ENCODE measurements around the gene PTPN11. TPM values are rescaled to one million over a fixed set of nuclear protein-coding genes. Genes with fewer than 3 reads are reported as not detected.

PTPN11 gene
- total and polyA plus RNA-seq, 2 of the 13 experiments (the other 11 are each of a cell fraction or from before 2014, with no cell fraction given), result 30.0 to 63.5 TPM

DNA sequence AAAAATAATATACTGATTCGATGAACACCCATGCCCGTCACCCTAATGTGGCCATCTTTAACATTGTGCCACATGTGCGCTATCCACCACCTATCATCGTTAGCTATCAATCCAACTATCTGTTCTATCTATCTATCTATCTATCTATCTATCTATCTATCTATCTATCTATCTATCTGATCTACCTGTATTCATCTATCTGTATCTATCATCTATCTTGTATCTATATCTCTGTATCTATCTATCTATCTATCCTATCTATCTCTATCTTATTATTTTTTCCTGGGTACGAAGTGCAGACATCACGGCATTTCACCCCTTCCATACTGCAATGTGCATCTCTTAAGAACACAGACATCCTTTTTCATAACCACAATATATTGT is 106.7 kb downstream of the PTPN11 start:
- Histone ChIP-seq H3K27ac (ENCODE audit: extremely low read length, insufficient read depth, low read length) (no peak overlapping the region), H4K20me1 (ENCODE audit: insufficient read depth, low read length) (no peaks in the 10 kb centered on the region), H3K4me3 (replicated peaks in 1 of 3; ENCODE audit: insufficient read depth in 1 of 3, low read depth in 2 of 3, low read length in 3 of 3) (no peak overlapping the region), H3K9ac (ENCODE audit: insufficient read depth, low read depth, low read length) (no peak overlapping the region), H3K4me2 (ENCODE audit: low read depth, low read length) (no peak overlapping the region), H3K36me3 (replicated peaks in 1 of 2; ENCODE audit: control insufficient read depth in 1 of 2, insufficient read depth in 2 of 2, low read length in 2 of 2) (no peaks in the 10 kb centered on the region), H2AFZ (ENCODE audit: low read length) (no peak overlapping the region), H3K4me1 (ENCODE audit: insufficient read depth, low read length) (no peaks in the 10 kb centered on the region), H3K9me3 (ENCODE audit: low read length) (no peaks in the 10 kb centered on the region), H3K79me2 (ENCODE audit: insufficient read depth, low read length) (no peaks in the 10 kb centered on the region), H3K27me3 (ENCODE audit: control insufficient read depth in 1 of 2, insufficient read depth in 2 of 2, low read length in 2 of 2) (peaks cover 2 to 5% of the 10 kb centered on the region in 2 experiments; a peak in 2 of 5 replicates)
- intact Hi-C loops (cut with micrococcal nuclease; ENCODE audit: unreplicated experiment), result no loop called here
- ChIA-PET CTCF (ENCODE audit: low intra/inter-chr PET ratio, low total read pairs) (no interaction called here), POLR2A (no interaction called here)
- DNase-seq (ENCODE audit: low spot score) (no peak), FAIRE-seq (no peak), ATAC-seq (no peak)
- BruUV-seq (replicated peaks), result no TSS peak
- TF ChIP-seq ZNF777 (CRISPR knock-in tag; IDR thresholded peaks at IDR 0.05), result no peak
- TF ChIP-seq ZGPAT (CRISPR knock-in tag; IDR thresholded peaks at IDR 0.05), result no peak
- TF ChIP-seq TCF7 (IDR thresholded peaks at IDR 0.05; ENCODE audit: low read depth), result no peak
- TF ChIP-seq TCF7L2 (IDR thresholded peaks at IDR 0.05; ENCODE audit: low read depth, low read length), result no peak
- TF ChIP-seq ZNF512 (CRISPR knock-in tag; IDR thresholded peaks at IDR 0.05), result no peak
- in situ Hi-C loops (cut with HindIII; ENCODE audit: extremely low pct_ligation_motif_present, low pct_unique_long_range_greater_than_20kb), result no loop called here
- WGBS (ENCODE audit: low lambda C conversion rate), result 30% methylated on average over 6 of the region's 6 CpGs

DNA sequence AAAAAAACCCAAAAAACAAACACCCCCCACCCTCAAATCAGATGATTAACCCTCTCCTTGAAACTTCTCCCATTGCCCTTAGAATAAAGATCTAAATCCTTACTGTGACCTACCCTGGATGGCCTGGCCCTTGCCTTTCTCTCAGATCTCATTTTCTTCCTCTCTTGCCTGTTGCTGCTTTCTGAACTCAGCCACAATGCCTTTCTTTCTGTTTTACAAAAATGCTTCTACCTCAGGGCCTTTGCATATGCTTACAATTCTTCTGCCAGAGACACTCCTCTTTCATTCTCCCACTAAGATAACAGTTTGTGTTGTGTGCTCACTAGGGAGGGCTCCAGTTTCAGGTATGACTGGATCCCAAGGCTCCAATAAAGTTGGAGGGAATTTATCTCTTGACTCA is 108.3 kb downstream of the PTPN11 start:
- H3K9me3 ChIP-seq (ENCODE audit: low read length), result no peaks in the 10 kb centered on the region
- DNase-seq (ENCODE audit: low spot score) (no peak), ATAC-seq (no peak), FAIRE-seq (no peak)
- H3K4me2 ChIP-seq (ENCODE audit: low read depth, low read length), result no peak overlapping the region
- no peak overlapping the region for H3K27ac ChIP-seq (ENCODE audit: extremely low read length, insufficient read depth, low read length)
- in situ Hi-C loops (cut with HindIII; ENCODE audit: extremely low pct_ligation_motif_present, low pct_unique_long_range_greater_than_20kb), result no loop called here
- intact Hi-C loops (cut with micrococcal nuclease; ENCODE audit: unreplicated experiment), result no loop called here
- H3K9ac ChIP-seq (ENCODE audit: insufficient read depth, low read depth, low read length), result no peak overlapping the region
- ChIA-PET CTCF (ENCODE audit: low intra/inter-chr PET ratio, low total read pairs) (no interaction called here), POLR2A (no interaction called here)
- no TSS peak for BruUV-seq (replicated peaks)
- H2AFZ ChIP-seq (ENCODE audit: low read length), result no peak overlapping the region
- H3K27me3 ChIP-seq (ENCODE audit: control insufficient read depth in 1 of 2, insufficient read depth in 2 of 2, low read length in 2 of 2), result peaks cover 0 to 2% of the 10 kb centered on the region in 2 experiments; a peak in 1 of 5 replicates
- H4K20me1 ChIP-seq (ENCODE audit: insufficient read depth, low read length), result no peaks in the 10 kb centered on the region
- no peak for TF ChIP-seq DPF2 (CRISPR knock-in tag; IDR thresholded peaks at IDR 0.05; ENCODE audit: borderline replicate concordance, low read depth)
- TF ChIP-seq, protein P1, sequence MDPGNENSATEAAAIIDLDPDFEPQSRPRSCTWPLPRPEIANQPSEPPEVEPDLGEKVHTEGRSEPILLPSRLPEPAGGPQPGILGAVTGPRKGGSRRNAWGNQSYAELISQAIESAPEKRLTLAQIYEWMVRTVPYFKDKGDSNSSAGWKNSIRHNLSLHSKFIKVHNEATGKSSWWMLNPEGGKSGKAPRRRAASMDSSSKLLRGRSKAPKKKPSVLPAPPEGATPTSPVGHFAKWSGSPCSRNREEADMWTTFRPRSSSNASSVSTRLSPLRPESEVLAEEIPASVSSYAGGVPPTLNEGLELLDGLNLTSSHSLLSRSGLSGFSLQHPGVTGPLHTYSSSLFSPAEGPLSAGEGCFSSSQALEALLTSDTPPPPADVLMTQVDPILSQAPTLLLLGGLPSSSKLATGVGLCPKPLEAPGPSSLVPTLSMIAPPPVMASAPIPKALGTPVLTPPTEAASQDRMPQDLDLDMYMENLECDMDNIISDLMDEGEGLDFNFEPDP (CRISPR knock-in tag; conservative IDR thresholded peaks at IDR 0.05), result no peak
- TF ChIP-seq ZNF607 (CRISPR knock-in tag; IDR thresholded peaks at IDR 0.05; ENCODE audit: borderline replicate concordance), result no peak
- no peak for TF ChIP-seq ZNF563 (CRISPR knock-in tag; IDR thresholded peaks at IDR 0.05)
- no peak for TF ChIP-seq ZNF34 (CRISPR knock-in tag; IDR thresholded peaks at IDR 0.05; ENCODE audit: borderline replicate concordance)
- no peaks in the 10 kb centered on the region for H3K79me2 ChIP-seq (ENCODE audit: insufficient read depth, low read length)
- H3K4me1 ChIP-seq (ENCODE audit: insufficient read depth, low read length), result no peaks in the 10 kb centered on the region
- H3K4me3 ChIP-seq (replicated peaks in 1 of 3; ENCODE audit: insufficient read depth in 1 of 3, low read depth in 2 of 3, low read length in 3 of 3), result no peak overlapping the region
- no peaks in the 10 kb centered on the region for H3K36me3 ChIP-seq (replicated peaks in 1 of 2; ENCODE audit: control insufficient read depth in 1 of 2, insufficient read depth in 2 of 2, low read length in 2 of 2)
